ENCODE measurements around the gene ALAS1. TPM values are rescaled to one million over a fixed set of nuclear protein-coding genes. Genes with fewer than 3 reads are reported as not detected.

Gene ALAS1
- total RNA-seq, 1 donor from 2014 or later = 38.3 TPM

GRCh38 chr3:52230461-52230860, 32.5 kb downstream of the ALAS1 start:
- TF ChIP-seq CTCF (IDR thresholded peaks at IDR 0.05) = no peak
- Mint-ChIP-seq H3K27ac (ENCODE audit: unreplicated experiment) (no peak overlapping the region), H3K36me3 (ENCODE audit: low read depth) (peaks cover 30% of the 10 kb centered on the region), H3K4me1 (ENCODE audit: low read depth) (peaks cover 2% of the 10 kb centered on the region), H3K27me3 (ENCODE audit: low read depth) (no peaks in the 10 kb centered on the region), H3K4me3 (ENCODE audit: unreplicated experiment) (no peak overlapping the region), H3K9me3 (ENCODE audit: low read depth) (no peaks in the 10 kb centered on the region)
- no peak for DNase-seq (ENCODE audit: low spot score)

DNA sequence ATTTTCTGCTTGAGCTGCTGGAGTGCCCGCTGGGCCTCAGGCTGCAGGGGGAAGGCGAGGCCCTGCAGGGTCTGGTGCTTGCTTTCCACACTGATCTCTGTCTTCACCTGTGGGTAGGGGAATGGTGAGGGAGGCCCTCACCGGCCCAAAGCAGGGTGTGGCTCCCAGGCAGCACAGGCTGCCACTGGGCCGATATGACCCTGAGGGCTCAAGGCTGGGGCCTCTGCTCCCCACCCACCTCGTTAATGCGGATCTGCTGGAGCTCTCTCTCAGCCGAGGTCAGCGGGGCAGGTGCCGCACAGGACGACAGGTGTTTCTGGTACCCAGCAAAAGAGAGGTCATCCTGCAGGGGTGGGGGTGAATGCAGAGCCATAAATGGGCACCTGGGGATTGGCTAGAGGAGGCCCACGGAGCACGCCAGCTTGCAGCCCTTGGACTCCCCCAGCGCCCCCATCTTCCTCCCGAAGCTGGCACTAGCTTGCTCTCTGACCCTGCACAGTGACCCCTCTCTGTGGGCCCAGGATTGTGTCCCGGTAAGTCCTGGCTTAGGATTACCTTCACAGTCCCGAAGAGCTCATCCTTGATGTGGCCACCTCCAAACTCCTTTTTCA, 33.0 kb downstream of the ALAS1 start:
- no peak for TF ChIP-seq CTCF (IDR thresholded peaks at IDR 0.05)
- Mint-ChIP-seq H3K36me3 (ENCODE audit: low read depth) (peaks cover 30% of the 10 kb centered on the region), H3K9me3 (ENCODE audit: low read depth) (no peaks in the 10 kb centered on the region), H3K27me3 (ENCODE audit: low read depth) (no peaks in the 10 kb centered on the region), H3K4me3 (ENCODE audit: unreplicated experiment) (no peak overlapping the region), H3K4me1 (ENCODE audit: low read depth) (peaks cover 7% of the 10 kb centered on the region), H3K27ac (ENCODE audit: unreplicated experiment) (no peak overlapping the region)
- DNase-seq (ENCODE audit: low spot score) = no peak

DNA sequence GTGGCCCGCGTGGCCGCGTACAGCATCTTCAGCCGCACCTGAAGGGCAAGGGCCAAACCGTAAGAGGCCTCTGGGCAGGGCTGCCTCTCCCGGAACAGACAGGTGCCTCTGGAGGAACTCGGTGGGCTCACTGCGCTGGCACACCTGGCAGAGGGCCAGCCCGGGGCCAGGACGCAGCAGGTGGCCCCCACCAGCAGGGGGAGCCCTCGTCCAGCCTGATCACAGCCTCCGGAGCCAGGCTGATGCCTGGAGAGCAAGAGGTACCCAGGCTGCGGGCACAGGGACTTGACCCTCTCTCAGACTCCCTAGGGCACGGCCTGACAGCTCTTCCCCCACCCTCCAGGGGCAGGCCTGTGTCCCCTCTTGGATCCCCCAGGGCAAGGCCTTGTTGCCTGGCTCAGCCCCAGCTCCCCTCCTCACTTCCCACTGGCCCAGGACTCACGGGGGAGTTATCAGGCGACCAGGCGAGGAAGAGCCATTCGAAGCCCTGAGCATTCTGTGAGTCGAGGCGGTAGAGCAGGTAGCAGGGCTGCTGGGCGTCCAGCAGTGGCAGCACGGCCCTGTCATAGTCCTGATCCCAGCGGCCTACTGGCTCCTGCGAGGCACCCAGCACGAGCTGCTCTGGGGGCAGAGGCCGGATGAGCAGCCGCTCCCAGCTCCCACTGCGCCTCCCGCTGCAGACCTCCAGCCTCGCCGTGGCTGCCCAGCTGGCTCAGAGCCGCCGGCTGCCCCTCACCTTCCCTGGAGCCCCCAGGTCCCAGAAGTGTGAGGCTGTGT, 33.7 kb downstream of the ALAS1 start:
- Mint-ChIP-seq H3K36me3 (ENCODE audit: low read depth) (peaks cover 30% of the 10 kb centered on the region), H3K4me1 (ENCODE audit: low read depth) (peaks cover 14% of the 10 kb centered on the region), H3K9me3 (ENCODE audit: low read depth) (no peaks in the 10 kb centered on the region), H3K27ac (ENCODE audit: unreplicated experiment) (no peak overlapping the region), H3K27me3 (ENCODE audit: low read depth) (no peaks in the 10 kb centered on the region), H3K4me3 (ENCODE audit: unreplicated experiment) (no peak overlapping the region)
- TF ChIP-seq CTCF (IDR thresholded peaks at IDR 0.05) = peak; percentile 85
- DNase-seq (ENCODE audit: low spot score) = no peak

GRCh38 chr3:52232279-52233107, 34.5 kb downstream of the ALAS1 start:
- Mint-ChIP-seq H3K9me3 (ENCODE audit: low read depth) (no peaks in the 10 kb centered on the region), H3K4me3 (ENCODE audit: unreplicated experiment) (no peak overlapping the region), H3K27ac (ENCODE audit: unreplicated experiment) (no peak overlapping the region), H3K4me1 (ENCODE audit: low read depth) (peaks cover 21% of the 10 kb centered on the region), H3K36me3 (ENCODE audit: low read depth) (peaks cover 30% of the 10 kb centered on the region), H3K27me3 (ENCODE audit: low read depth) (no peaks in the 10 kb centered on the region)
- TF ChIP-seq CTCF (IDR thresholded peaks at IDR 0.05) = peak; percentile 37
- no peak for DNase-seq (ENCODE audit: low spot score)

GRCh38 chr3:52233108-52233591, 35.2 kb downstream of the ALAS1 start:
- H3K27ac Mint-ChIP-seq (ENCODE audit: unreplicated experiment) = no peak overlapping the region
- peaks cover 28% of the 10 kb centered on the region for H3K4me1 Mint-ChIP-seq (ENCODE audit: low read depth)
- no peak for TF ChIP-seq CTCF (IDR thresholded peaks at IDR 0.05)
- no peaks in the 10 kb centered on the region for H3K27me3 Mint-ChIP-seq (ENCODE audit: low read depth)
- no peaks in the 10 kb centered on the region for H3K9me3 Mint-ChIP-seq (ENCODE audit: low read depth)
- no peak overlapping the region for H3K4me3 Mint-ChIP-seq (ENCODE audit: unreplicated experiment)
- peaks cover 28% of the 10 kb centered on the region for H3K36me3 Mint-ChIP-seq (ENCODE audit: low read depth)
- no peak for DNase-seq (ENCODE audit: low spot score)

Data from chondrocyte (in vitro differentiated cells).